Progenitor cell of endocrine pancreas (in vitro differentiated cells): ENCODE results near the gene SZRD1. TPM values are rescaled to one million over a fixed set of nuclear protein-coding genes. Genes with fewer than 3 reads are reported as not detected.
A peak's percentile ranks its signal among the peaks of the same experiment; 100 is the strongest.

Experiments used
- DNase-seq: peaks from one replicate; pipeline ENCODE4 v3.0.0; 2021; ENCODE audit warnings: low spot score; ENCODE audit not compliant: unreplicated experiment
- H3K27ac Mint-ChIP-seq: 2 replicates; pipeline ENCODE4 v1.8.0; 2021; ENCODE audit warnings: mild to moderate bottlenecking, moderate library complexity, mixed read lengths
- H3K27me3 Mint-ChIP-seq: 2 replicates; pipeline ENCODE4 v1.8.0; 2021; ENCODE audit warnings: mixed read lengths
- H3K36me3 Mint-ChIP-seq: 2 replicates; pipeline ENCODE4 v1.8.0; 2022; ENCODE audit warnings: mixed read lengths; ENCODE audit not compliant: insufficient read depth
- H3K4me1 Mint-ChIP-seq: 2 replicates; pipeline ENCODE4 v1.8.0; 2021; ENCODE audit warnings: low read depth, mixed read lengths
- H3K4me3 Mint-ChIP-seq: 2 replicates; pipeline ENCODE4 v1.8.0; 2021; ENCODE audit warnings: low read depth, mild to moderate bottlenecking, moderate library complexity, mixed read lengths
- H3K9me3 Mint-ChIP-seq: 2 replicates; pipeline ENCODE4 v1.8.0; 2021; ENCODE audit warnings: low read depth, mixed read lengths
- total RNA-seq: library from RNA; stranded (reverse); gene quantifications from 2 replicates; pipeline ENCODE4 v1.2.1, GENCODE V29; 2021
- TF ChIP-seq, protein P1 (sequence below): fragments of 200-600 bp; sonication (generic); IDR thresholded peaks from one replicate; pipeline ENCODE4 v1.5.0; 2021; ENCODE audit warnings: antibody characterized with exemption, mild to moderate bottlenecking; ENCODE audit not compliant: unreplicated experiment

SZRD1 gene
- total RNA-seq, 1 donor from 2014 or later = 119 TPM

GRCh38 chr1:16367968-16368890 is 1.2 kb downstream of the SZRD1 start:
- TF ChIP-seq, protein P1, sequence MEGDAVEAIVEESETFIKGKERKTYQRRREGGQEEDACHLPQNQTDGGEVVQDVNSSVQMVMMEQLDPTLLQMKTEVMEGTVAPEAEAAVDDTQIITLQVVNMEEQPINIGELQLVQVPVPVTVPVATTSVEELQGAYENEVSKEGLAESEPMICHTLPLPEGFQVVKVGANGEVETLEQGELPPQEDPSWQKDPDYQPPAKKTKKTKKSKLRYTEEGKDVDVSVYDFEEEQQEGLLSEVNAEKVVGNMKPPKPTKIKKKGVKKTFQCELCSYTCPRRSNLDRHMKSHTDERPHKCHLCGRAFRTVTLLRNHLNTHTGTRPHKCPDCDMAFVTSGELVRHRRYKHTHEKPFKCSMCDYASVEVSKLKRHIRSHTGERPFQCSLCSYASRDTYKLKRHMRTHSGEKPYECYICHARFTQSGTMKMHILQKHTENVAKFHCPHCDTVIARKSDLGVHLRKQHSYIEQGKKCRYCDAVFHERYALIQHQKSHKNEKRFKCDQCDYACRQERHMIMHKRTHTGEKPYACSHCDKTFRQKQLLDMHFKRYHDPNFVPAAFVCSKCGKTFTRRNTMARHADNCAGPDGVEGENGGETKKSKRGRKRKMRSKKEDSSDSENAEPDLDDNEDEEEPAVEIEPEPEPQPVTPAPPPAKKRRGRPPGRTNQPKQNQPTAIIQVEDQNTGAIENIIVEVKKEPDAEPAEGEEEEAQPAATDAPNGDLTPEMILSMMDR = no peak
- H3K9me3 Mint-ChIP-seq = no peaks in the 10 kb centered on the region
- peak overlapping the region; percentile 99 for H3K27ac Mint-ChIP-seq
- no peak for DNase-seq
- H3K36me3 Mint-ChIP-seq = peaks cover 3% of the 10 kb centered on the region
- peak overlapping the region; percentile 97 for H3K4me3 Mint-ChIP-seq
- H3K27me3 Mint-ChIP-seq = no peaks in the 10 kb centered on the region
- H3K4me1 Mint-ChIP-seq = peaks cover 21% of the 10 kb centered on the region

DNA sequence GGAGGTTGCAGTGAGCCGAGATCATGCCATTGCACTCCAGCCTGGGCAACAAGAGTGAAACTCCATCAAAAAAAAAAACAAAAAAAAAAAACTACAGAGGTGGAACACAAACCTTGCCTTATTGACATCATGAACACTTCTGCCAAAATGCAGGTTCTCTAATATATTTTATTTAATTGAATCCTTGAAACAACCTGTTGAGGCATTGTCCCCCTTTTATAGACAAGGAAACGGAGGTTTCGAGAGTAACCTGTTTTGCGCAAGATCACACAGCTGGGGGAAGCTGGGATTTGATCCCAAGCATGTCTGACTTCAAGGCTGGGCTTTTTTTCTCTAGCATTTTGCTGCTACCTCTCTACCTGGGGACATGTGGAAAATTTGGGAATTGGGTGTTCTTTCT is 2.8 kb downstream of the SZRD1 start:
- Mint-ChIP-seq H3K27ac (no peak overlapping the region), H3K36me3 (peaks cover 3% of the 10 kb centered on the region), H3K4me1 (peaks cover 25% of the 10 kb centered on the region), H3K4me3 (no peak overlapping the region), H3K9me3 (no peaks in the 10 kb centered on the region), H3K27me3 (no peaks in the 10 kb centered on the region)
- TF ChIP-seq, protein P1 = no peak
- DNase-seq = no peak

DNA sequence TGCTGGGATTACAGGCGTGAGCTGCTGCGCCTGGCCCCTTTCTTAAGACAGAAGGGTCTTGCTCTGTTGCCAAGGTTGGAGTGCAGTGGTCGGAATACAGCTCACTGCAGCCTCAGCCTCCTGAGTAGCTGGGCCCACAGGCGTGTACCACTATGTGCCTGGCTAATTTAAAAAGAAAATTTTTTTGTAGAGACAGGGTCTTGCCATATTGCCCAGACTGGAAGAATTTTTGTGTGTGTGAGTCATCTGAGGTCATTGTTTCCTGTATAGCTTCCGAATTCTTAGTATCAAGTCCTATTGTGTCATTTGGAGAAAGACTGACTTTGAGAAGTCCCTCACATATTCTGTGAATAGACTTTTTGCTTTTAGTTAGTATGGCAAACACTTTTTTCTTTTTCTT is 4.7 kb downstream of the SZRD1 start:
- DNase-seq = no peak
- H3K4me1 Mint-ChIP-seq = peaks cover 35% of the 10 kb centered on the region
- peaks cover 3% of the 10 kb centered on the region for H3K36me3 Mint-ChIP-seq
- TF ChIP-seq, protein P1 = no peak
- no peak overlapping the region for H3K4me3 Mint-ChIP-seq
- H3K27me3 Mint-ChIP-seq = no peaks in the 10 kb centered on the region
- H3K27ac Mint-ChIP-seq = peak overlapping the region; percentile 59
- H3K9me3 Mint-ChIP-seq = no peaks in the 10 kb centered on the region

DNA sequence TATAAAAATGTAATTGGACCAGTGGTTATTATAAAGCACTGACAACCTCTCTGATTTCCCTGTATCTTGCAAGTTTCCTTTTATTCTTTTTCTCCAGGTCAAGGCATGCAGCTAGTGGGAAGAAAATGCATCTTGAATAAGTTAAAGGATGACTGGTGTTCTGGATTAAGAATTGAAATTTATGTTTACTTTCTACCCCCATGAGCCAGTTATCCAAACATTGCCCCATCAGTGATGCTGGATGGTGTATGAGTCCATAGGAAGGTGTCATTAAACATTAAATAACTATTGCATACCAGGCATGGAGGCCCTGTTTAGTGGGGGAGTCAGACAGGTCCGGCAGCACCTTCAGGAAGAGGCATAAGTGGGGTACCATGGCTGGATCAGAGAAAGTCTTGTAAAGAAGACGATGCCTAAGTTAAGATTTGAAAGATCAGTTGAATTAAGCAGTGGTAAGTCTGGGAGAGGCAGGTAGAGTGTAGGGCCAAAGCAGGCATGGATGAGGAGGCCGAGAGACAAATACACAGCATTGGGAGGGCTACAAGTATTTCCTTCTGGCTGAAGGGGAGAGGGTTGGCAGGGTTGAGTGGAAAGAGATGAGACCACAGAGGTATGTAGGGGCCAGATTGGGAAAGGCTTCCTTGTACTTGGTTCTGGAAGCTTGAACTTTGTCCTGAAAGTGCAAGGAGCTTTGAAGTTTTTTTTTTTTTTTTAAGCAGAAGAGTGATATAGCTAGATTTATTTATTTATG is 5.7 kb downstream of the SZRD1 start:
- Mint-ChIP-seq H3K27ac (peak overlapping the region; percentile 62), H3K27me3 (no peaks in the 10 kb centered on the region), H3K9me3 (no peaks in the 10 kb centered on the region), H3K4me3 (no peak overlapping the region), H3K4me1 (peaks cover 43% of the 10 kb centered on the region), H3K36me3 (peaks cover 3% of the 10 kb centered on the region)
- no peak for DNase-seq
- TF ChIP-seq, protein P1 = no peak

DNA sequence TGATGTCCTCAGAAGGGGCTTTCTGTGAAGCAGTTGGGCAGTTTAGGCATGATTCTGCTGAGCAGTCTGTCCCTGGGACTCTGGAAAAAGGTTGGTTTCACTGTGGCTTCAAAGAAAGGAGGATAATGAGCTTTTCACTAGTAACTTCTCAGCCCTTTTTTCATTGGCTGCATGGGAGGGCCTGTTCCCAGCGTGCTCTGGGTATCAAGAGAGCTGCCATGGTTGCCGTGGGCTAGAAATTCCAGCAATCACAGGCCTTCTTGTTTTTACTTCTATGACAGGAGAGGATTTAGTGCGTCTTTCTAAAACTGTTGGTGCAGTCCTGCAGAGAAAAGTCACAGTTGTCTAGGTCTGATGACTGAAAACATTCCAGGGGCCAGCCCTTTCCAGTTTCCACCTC is 7.2 kb downstream of the SZRD1 start:
- TF ChIP-seq, protein P1 = no peak
- peaks cover 30% of the 10 kb centered on the region for H3K4me1 Mint-ChIP-seq
- H3K36me3 Mint-ChIP-seq = peaks cover 3% of the 10 kb centered on the region
- peak overlapping the region; percentile 79 for H3K27ac Mint-ChIP-seq
- no peak for DNase-seq
- H3K27me3 Mint-ChIP-seq = no peaks in the 10 kb centered on the region
- no peaks in the 10 kb centered on the region for H3K9me3 Mint-ChIP-seq
- no peak overlapping the region for H3K4me3 Mint-ChIP-seq
